Effector CD4-positive, alpha-beta T cell (primary cell): ENCODE results near the gene TMEM176B.
A peak's percentile ranks its signal among the peaks of the same experiment; 100 is the strongest.
"Not testable (repeated sequence)": the region's sequence is repeated elsewhere in the genome, so short reads cannot be mapped to it uniquely, and the experiment has no call there.

Source experiments
- DNase-seq: peaks from one replicate; pipeline ENCODE4 v3.0.0-alpha.2; 2020

The TMEM176B gene

GRCh38 chr7:150788474-150789269 lies 11.5 kb downstream of the TMEM176B start:
- no peak for DNase-seq

GRCh38 chr7:150787321-150788281 lies 12.6 kb downstream of the TMEM176B start:
- no peak for DNase-seq

- no peak for DNase-seq
Measured at GRCh38 chr7:150784954-150785353, 15.2 kb downstream of the TMEM176B start.

GRCh38 chr7:150784120-150784736 lies 15.9 kb downstream of the TMEM176B start:
- no peak for DNase-seq

GRCh38 chr7:150781961-150782360 lies 18.2 kb downstream of the TMEM176B start:
- DNase-seq, result no peak

GRCh38 chr7:150781103-150781502 lies 19.1 kb downstream of the TMEM176B start:
- DNase-seq, result no peak

- no peak for DNase-seq
Measured at GRCh38 chr7:150780292-150780691, 19.9 kb downstream of the TMEM176B start.

GRCh38 chr7:150778738-150779301 lies 21.3 kb downstream of the TMEM176B start:
- peak; percentile 68 for DNase-seq

- no peak for DNase-seq
Measured at GRCh38 chr7:150778014-150778737, 22.0 kb downstream of the TMEM176B start.

GRCh38 chr7:150774131-150774530 lies 26.0 kb downstream of the TMEM176B start:
- DNase-seq, result not testable (repeated sequence)

- no peak for DNase-seq
Measured at GRCh38 chr7:150769768-150770167, 30.4 kb downstream of the TMEM176B start.

- no peak for DNase-seq
Measured at GRCh38 chr7:150766334-150766709, 33.8 kb downstream of the TMEM176B start.

- DNase-seq, result no peak
Measured at GRCh38 chr7:150759479-150759878, 40.7 kb downstream of the TMEM176B start.

- DNase-seq, result no peak
Measured at GRCh38 chr7:150756858-150757257, 43.3 kb downstream of the TMEM176B start.

- no peak for DNase-seq
Measured at GRCh38 chr7:150756166-150756565, 44.0 kb downstream of the TMEM176B start.

GRCh38 chr7:150755473-150756099 lies 44.6 kb downstream of the TMEM176B start:
- peak; percentile 65 for DNase-seq

- no peak for DNase-seq
Measured at GRCh38 chr7:150754951-150755350, 45.2 kb downstream of the TMEM176B start.

GRCh38 chr7:150753826-150754603 lies 46.1 kb downstream of the TMEM176B start:
- DNase-seq, result no peak

- DNase-seq, result no peak
Measured at GRCh38 chr7:150753239-150753638, 46.9 kb downstream of the TMEM176B start.

GRCh38 chr7:150751702-150752101 lies 48.5 kb downstream of the TMEM176B start:
- DNase-seq, result no peak

- DNase-seq, result no peak
Measured at GRCh38 chr7:150748376-150748775, 51.8 kb downstream of the TMEM176B start.
